GM10266 (cell line): ENCODE results near the gene NALCN.

Source experiments
- DNase-seq: peaks from one replicate; pipeline ENCODE4 v3.0.0; 2012; ENCODE audit errors: extremely low spot score
- TF ChIP-seq, protein P1 (sequence below): IDR thresholded peaks from 2 replicates; pipeline ENCODE4 v1.5.1; 2012; ENCODE audit warnings: mild to moderate bottlenecking, low read depth; ENCODE audit not compliant: control insufficient read depth, insufficient read depth; ENCODE audit errors: missing control alignments

Gene NALCN

DNA sequence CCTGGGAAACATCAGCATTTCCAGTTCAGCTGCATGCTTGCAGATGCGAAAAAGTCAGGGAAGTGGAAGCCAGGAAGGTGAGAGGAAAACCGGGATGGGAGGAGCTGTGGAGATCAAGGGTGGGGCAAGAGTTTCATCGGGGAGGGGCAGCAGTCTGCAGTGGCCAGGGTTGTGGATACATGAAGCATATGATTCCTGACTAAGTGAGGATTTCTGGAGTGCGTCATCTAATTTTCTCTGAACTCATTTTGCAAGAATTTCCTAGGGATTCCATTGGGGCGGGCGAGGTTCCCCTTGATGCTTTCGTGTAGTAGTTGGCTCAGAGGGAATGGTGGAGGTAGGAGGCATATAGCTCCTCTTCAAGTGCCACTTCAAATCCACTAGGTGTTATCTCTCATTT is 397.6 kb downstream of the NALCN start:
- TF ChIP-seq, protein P1, sequence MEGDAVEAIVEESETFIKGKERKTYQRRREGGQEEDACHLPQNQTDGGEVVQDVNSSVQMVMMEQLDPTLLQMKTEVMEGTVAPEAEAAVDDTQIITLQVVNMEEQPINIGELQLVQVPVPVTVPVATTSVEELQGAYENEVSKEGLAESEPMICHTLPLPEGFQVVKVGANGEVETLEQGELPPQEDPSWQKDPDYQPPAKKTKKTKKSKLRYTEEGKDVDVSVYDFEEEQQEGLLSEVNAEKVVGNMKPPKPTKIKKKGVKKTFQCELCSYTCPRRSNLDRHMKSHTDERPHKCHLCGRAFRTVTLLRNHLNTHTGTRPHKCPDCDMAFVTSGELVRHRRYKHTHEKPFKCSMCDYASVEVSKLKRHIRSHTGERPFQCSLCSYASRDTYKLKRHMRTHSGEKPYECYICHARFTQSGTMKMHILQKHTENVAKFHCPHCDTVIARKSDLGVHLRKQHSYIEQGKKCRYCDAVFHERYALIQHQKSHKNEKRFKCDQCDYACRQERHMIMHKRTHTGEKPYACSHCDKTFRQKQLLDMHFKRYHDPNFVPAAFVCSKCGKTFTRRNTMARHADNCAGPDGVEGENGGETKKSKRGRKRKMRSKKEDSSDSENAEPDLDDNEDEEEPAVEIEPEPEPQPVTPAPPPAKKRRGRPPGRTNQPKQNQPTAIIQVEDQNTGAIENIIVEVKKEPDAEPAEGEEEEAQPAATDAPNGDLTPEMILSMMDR, result no peak
- DNase-seq, result no peak

DNA sequence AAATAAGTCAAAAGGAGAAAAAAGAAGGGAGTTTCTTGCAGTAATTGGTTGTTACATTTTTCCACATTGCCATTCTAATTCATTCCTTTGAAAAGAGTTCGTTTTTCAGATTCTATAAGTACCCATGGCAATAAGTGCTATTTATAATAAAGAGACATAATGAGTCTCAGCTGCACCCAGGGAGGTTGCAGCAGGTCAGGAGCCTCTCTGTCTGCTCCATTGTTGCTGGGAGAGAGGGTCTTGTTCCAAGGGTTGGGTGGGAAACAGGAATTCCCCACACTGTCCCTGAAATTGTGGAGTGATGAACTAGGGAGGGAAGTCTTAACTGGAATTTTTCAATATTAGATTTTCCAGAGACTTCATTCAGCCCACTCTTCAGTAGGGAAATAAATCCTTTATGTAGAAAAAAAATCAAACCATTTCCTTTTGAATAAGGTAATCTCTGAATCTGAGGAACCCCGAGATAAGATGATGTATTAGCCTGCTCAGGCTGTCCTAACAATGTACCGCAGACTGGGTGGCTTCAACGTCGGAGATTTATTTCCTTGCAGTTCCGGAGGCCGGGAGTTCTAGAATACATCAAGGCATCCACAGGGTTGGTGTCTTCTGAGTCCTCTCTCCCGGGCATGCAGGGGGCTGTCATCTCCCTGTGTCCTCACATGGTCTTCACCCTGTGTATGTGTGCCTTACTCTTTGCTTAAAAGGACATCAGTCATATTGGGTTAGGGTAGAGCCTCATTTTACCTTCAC is 399.0 kb downstream of the NALCN start:
- TF ChIP-seq, protein P1, result no peak
- DNase-seq, result no peak

DNA sequence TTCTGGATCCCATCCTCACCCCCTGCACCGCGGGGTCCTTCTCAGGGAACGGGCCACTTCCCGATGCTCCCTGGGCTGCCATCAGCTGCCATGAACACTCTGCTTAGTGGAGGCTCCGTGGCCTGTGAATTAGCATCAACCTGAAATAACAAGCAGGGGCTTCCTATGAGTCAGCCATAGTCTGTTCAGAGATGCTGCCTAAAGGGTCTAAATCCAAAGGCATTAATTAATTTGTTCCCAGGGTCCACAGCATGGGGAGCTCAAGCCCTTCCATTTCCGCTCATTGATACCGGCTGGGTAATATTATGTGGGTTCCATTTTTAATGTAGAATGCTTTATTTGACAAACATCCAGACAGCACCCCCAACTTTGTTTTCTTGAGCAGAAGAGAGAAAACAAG is 399.8 kb downstream of the NALCN start:
- TF ChIP-seq, protein P1, result no peak
- no peak for DNase-seq

- TF ChIP-seq, protein P1, result no peak
- DNase-seq, result no peak
These were observed 403.1 kb downstream of the NALCN start for GRCh38 chr13:101013245-101013644.

GRCh38 chr13:101010100-101010499 is 406.2 kb downstream of the NALCN start:
- no peak for DNase-seq

GRCh38 chr13:101007245-101007644 is 409.1 kb downstream of the NALCN start:
- no peak for DNase-seq
- TF ChIP-seq, protein P1, result no peak

More at GRCh38 chr13:101010100-101010499, 406.2 kb downstream of the NALCN start:
- TF ChIP-seq, protein P1, result no peak
